HG03175 (cell line): ENCODE data around the gene WSCD1.

Source experiments
- ATAC-seq: cut with Tn5 transposase; IDR thresholded peaks from one replicate; pipeline ENCODE4 v1.9.1; 2021; ENCODE audit warnings: mild to moderate bottlenecking, moderate library complexity; ENCODE audit not compliant: unreplicated experiment

The WSCD1 gene

GRCh38 chr17:6084311-6085161, 14.4 kb downstream of the WSCD1 start:
- ATAC-seq, result no peak

- no peak for ATAC-seq
Measured at GRCh38 chr17:6085812-6086211, 15.6 kb downstream of the WSCD1 start.

- ATAC-seq, result no peak
Measured at GRCh38 chr17:6086603-6087400, 16.6 kb downstream of the WSCD1 start.

GRCh38 chr17:6088141-6088540, 18.0 kb downstream of the WSCD1 start:
- ATAC-seq, result no peak

GRCh38 chr17:6090253-6090652, 20.1 kb downstream of the WSCD1 start:
- no peak for ATAC-seq

GRCh38 chr17:6092182-6092902, 22.2 kb downstream of the WSCD1 start:
- ATAC-seq, result no peak

- ATAC-seq, result no peak
Measured at GRCh38 chr17:6092903-6093468, 22.8 kb downstream of the WSCD1 start.

- ATAC-seq, result no peak
Measured at GRCh38 chr17:6094453-6094852, 24.3 kb downstream of the WSCD1 start.

- ATAC-seq, result no peak
Measured at GRCh38 chr17:6094926-6095325, 24.7 kb downstream of the WSCD1 start.

- ATAC-seq, result no peak
Measured at GRCh38 chr17:6095501-6095900, 25.3 kb downstream of the WSCD1 start.

- no peak for ATAC-seq
Measured at GRCh38 chr17:6096201-6097004, 26.2 kb downstream of the WSCD1 start.

GRCh38 chr17:6097005-6097279, 26.8 kb downstream of the WSCD1 start:
- ATAC-seq, result no peak

- no peak for ATAC-seq
Measured at GRCh38 chr17:6098050-6098822, 28.1 kb downstream of the WSCD1 start.

- ATAC-seq, result no peak
Measured at GRCh38 chr17:6098823-6099180, 28.6 kb downstream of the WSCD1 start.

- ATAC-seq, result no peak
Measured at GRCh38 chr17:6099492-6099891, 29.3 kb downstream of the WSCD1 start.

GRCh38 chr17:6100146-6100545, 30.0 kb downstream of the WSCD1 start:
- ATAC-seq, result no peak

- ATAC-seq, result no peak
Measured at GRCh38 chr17:6100891-6101500, 30.8 kb downstream of the WSCD1 start.

- ATAC-seq, result no peak
Measured at GRCh38 chr17:6101706-6102105, 31.5 kb downstream of the WSCD1 start.

- ATAC-seq, result no peak
Measured at GRCh38 chr17:6102615-6103014, 32.4 kb downstream of the WSCD1 start.
